ENCODE results near the gene MTHFD1. TPM values are rescaled to one million over a fixed set of nuclear protein-coding genes. Genes with fewer than 3 reads are reported as not detected.
"Not testable (repeated sequence)": the region's sequence is repeated elsewhere in the genome, so short reads cannot be mapped to it uniquely, and the experiment has no call there.

Gene MTHFD1
- 74.7 TPM for polyA plus RNA-seq

DNA sequence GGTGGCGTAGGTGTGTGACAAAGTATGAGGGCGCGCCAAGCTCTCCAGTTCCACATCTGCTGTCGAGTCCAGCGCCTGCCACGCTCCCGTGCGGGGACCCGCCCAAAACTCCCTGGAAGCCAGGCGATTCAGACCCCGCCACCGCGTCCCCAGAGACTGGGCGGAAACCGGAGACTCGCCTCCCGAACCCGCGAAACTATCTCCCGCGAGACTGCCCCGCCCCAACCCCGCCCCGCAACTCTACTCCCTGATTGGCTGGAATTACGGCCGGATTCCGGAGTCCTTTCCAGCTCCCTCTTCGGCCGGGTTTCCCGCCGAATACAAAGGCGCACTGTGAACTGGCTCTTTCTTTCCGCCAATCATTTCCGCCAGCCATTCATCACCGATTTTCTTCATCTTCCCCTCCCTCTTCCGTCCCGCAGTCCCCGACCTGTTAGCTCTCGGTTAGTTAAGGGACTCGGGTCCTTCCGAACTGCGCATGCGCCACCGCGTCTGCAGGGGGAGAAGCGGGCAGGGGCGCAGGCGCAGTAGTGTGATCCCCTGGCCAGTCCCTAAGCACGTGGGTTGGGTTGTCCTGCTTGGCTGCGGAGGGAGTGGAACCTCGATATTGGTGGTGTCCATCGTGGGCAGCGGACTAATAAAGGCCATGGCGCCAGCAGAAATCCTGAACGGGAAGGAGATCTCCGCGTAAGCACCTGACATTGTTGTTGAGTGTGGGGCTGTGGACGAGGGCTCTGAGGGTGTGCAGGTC is at the start of gene MTHFD1:
Gene MTHFD1, plus strand, starts transcription at position 572 of the 751 bp plus-strand sequence. Its CDS starts 75 bp downstream, at position 647.
- H3K27ac Mint-ChIP-seq: peak within 1 kb of the TSS; percentile 86 to 97 (median 96)

GRCh38 chr14:64338616-64339316 is 49.4 kb upstream of the MTHFD1 start:
- H3K27ac Mint-ChIP-seq: peak overlapping the region; percentile 69 to 98 (median 98)
- H3K9me3 Mint-ChIP-seq: peaks cover 0 to 9% (median 4%) of the 10 kb centered on the region in 3 donors
- peaks cover 2% of the 10 kb centered on the region for H3K36me3 Mint-ChIP-seq
- H3K27me3 Mint-ChIP-seq: no peaks in the 10 kb centered on the region
- peak overlapping the region; percentile 82 to 99 (median 98) for H3K4me3 Mint-ChIP-seq
- H3K4me1 Mint-ChIP-seq: peaks cover 10 to 21% (median 13%) of the 10 kb centered on the region in 3 donors

More for the DNA sequence above, at the start of gene MTHFD1:
- Mint-ChIP-seq H3K4me1 (peaks cover 25 to 43% (median 39%) of the 10 kb centered on the region in 3 donors), H3K27me3 (no peaks in the 10 kb centered on the region), H3K9me3 (no peaks in the 10 kb centered on the region), H3K4me3 (peak within 1 kb of the TSS; percentile 88 to 100 (median 96)), H3K36me3 (no peaks in the 10 kb centered on the region)

DNA sequence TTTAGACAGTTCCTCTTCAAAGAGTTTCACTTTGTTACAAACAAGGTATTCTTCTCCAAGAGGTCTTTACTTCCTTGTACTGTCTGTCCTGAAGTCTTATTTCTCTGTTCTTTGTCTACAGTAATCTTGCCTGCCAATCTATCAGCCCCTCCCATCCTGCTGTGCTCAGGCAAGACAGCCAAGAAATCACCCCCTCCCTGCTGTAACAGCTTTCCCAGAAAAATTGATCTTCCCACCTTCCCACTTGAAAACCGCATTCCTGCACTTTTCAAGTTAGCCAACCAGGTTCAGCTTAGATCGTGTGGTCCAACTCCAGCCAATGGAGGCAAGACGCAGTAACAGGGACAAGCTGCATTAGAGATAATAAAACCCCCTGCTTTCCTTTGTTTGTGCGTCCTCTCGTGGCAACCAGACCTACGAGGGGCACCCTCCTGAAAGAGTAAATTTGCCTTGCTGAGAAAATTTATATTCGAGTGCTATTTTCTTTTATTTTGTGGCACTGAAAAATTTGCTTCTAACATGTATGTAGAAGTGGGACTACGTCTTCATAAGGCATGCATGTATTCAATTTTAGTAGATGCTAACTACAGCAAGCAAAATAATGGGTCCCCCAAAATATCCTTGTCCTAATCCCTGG is 47.5 kb upstream of the MTHFD1 start:
- Mint-ChIP-seq H3K36me3 (peaks cover 3% of the 10 kb centered on the region), H3K27ac (peak overlapping the region in 1 of 3 donors; percentile 6), H3K4me1 (peaks cover 9 to 21% (median 16%) of the 10 kb centered on the region in 3 donors), H3K27me3 (no peaks in the 10 kb centered on the region), H3K4me3 (peak overlapping the region in 2 of 4 donors; percentile 39 to 78), H3K9me3 (peaks cover 0 to 9% (median 4%) of the 10 kb centered on the region in 3 donors)

- H3K27ac Mint-ChIP-seq: no peak overlapping the region
- H3K36me3 Mint-ChIP-seq: peaks cover 3% of the 10 kb centered on the region
- no peak overlapping the region for H3K4me3 Mint-ChIP-seq
- H3K4me1 Mint-ChIP-seq: peaks cover 2 to 3% (median 2%) of the 10 kb centered on the region in 3 donors
- H3K27me3 Mint-ChIP-seq: no peaks in the 10 kb centered on the region
- no peaks in the 10 kb centered on the region for H3K9me3 Mint-ChIP-seq
These were observed 40.4 kb upstream of the MTHFD1 start for GRCh38 chr14:64347748-64348147.

DNA sequence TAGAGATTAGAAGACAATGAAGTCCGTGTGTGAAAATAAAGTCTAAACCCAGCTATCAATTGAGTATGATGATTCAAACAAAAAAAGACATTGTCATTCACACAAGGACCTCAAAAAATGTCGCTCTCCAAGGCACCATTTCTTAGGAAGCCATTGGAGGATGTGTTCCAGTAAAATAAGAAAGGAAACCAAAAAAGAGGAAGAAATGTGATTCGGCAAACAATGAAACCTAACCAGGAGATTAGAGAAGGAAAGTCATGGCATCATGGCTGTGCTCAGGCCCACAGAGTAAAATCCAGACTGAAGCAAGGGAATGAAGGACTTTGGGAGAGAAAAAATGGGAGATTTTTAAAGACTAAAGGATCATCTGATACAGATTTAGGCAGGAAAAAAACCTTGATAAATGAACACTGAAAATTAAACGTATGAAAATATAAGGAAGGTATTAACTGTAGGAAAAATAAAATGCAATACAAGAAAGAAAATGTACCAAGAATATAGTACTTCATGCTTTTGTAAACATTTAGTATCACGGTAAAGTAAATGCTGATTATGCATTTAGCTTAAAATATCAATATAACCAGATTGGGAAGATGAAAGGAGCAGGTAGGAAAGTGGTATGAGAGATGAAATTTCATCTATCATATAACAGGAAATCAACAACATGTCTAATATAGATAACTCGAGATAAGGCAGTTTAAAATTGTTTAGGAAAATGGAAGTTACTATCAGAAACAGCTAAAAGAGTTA is 38.2 kb upstream of the MTHFD1 start:
- Mint-ChIP-seq H3K27me3 (no peaks in the 10 kb centered on the region), H3K36me3 (peaks cover 4% of the 10 kb centered on the region), H3K4me1 (no peaks in the 10 kb centered on the region), H3K9me3 (no peaks in the 10 kb centered on the region), H3K27ac (no peak overlapping the region), H3K4me3 (no peak overlapping the region)

DNA sequence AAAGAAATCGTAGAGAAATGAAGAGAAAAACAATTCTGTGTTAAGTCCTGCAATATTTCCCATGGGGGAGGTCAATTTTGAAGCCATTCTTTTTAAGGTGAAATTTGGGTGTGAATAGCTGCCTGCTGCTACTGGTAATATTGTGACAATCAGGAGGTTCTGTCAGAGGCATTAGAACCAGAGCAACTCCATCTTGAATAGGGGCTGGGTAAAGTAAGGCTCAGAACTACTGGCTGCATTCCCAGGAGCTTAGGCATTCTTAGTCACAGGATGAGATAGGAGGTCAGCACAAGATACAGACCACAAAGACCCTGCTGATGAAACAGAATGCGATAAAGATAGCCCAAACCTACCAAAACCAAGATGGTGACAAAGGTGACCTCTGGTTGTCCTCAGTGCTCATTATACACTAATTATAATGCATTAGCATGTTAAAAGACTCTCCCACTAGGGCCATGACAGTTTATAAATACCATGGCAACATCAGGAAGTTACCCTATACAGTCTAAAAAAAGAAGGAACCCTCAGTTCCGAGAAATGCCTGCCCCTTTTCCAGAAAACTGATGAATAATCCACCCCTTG is 24.8 kb upstream of the MTHFD1 start:
- Mint-ChIP-seq H3K27me3 (no peaks in the 10 kb centered on the region), H3K4me3 (no peak overlapping the region), H3K27ac (peak overlapping the region in 1 of 3 donors; percentile 5), H3K9me3 (no peaks in the 10 kb centered on the region), H3K36me3 (peaks cover 4% of the 10 kb centered on the region), H3K4me1 (peaks cover 0 to 1% (median 0%) of the 10 kb centered on the region in 3 donors)

GRCh38 chr14:64364907-64365306 is 23.2 kb upstream of the MTHFD1 start:
- Mint-ChIP-seq H3K9me3 (no peaks in the 10 kb centered on the region), H3K36me3 (peaks cover 2% of the 10 kb centered on the region), H3K27me3 (no peaks in the 10 kb centered on the region), H3K27ac (no peak overlapping the region), H3K4me3 (no peak overlapping the region), H3K4me1 (peaks cover 0 to 1% (median 0%) of the 10 kb centered on the region in 3 donors)

DNA sequence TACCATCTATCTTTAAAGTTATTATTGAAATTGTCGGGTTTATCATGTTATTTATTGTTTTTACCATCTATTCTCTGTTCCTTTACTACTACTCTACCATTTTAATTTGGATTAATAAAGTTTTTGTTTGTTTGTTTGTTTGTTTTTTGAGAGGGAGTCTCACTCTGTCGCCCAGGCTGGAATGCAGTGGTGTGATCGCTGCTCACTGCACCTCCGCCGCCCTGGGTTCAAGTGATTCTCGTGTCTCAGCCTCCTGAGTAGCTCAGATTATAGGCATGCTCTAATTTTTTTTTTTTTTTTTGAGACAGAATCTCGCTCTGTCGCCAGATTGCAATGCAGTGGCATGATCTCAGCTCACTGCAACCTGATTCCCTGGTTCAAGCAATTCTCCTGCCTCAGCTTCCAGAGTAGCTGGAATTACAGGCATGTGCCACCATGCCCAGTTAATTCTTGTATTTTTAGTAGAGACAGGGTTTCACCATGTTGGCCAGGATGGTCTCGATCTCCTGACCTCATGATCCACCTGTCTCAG is 22.7 kb upstream of the MTHFD1 start:
- not testable (repeated sequence) for H3K27me3 Mint-ChIP-seq, H3K4me3 Mint-ChIP-seq, H3K27ac Mint-ChIP-seq, H3K36me3 Mint-ChIP-seq, H3K9me3 Mint-ChIP-seq, H3K4me1 Mint-ChIP-seq

GRCh38 chr14:64369201-64369600 is 19.0 kb upstream of the MTHFD1 start:
- H3K27me3 Mint-ChIP-seq: no peaks in the 10 kb centered on the region
- peaks cover 4% of the 10 kb centered on the region for H3K36me3 Mint-ChIP-seq
- H3K27ac Mint-ChIP-seq: no peak overlapping the region
- no peaks in the 10 kb centered on the region for H3K9me3 Mint-ChIP-seq
- H3K4me3 Mint-ChIP-seq: no peak overlapping the region
- H3K4me1 Mint-ChIP-seq: peaks cover 0 to 6% (median 0%) of the 10 kb centered on the region in 3 donors

DNA sequence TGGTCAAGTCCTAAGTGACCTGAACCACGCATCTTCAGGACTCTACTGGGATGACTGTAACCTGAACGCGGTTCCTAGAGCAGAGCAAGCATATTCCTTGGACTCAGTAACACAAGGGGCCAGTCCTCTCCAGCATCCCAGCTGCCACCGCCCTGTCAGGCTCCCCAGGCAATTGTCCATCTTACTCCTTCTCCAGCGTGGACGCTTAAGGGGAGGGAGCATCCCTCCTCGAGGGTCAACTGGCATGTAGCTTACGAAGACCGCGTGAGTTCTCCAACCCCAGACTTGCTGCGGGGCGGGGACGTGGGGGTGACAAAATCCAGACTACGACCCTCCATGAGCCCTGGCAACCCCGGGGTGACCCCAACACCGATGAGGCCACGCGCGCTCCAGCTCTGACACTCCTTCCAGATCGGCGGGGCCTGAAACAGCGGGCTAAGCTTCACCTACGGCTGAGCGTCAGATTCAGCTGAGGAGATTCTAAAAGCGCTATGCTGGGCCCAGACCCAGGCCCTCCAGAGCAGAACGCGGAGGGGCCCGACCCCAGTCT is 846 bp upstream of the MTHFD1 start:
- Mint-ChIP-seq H3K4me1 (peaks cover 23 to 38% (median 33%) of the 10 kb centered on the region in 3 donors), H3K4me3 (peak overlapping the region; percentile 88 to 100 (median 96)), H3K27ac (peak overlapping the region; percentile 86 to 97 (median 96)), H3K27me3 (no peaks in the 10 kb centered on the region), H3K9me3 (no peaks in the 10 kb centered on the region), H3K36me3 (peaks cover 2% of the 10 kb centered on the region)

DNA sequence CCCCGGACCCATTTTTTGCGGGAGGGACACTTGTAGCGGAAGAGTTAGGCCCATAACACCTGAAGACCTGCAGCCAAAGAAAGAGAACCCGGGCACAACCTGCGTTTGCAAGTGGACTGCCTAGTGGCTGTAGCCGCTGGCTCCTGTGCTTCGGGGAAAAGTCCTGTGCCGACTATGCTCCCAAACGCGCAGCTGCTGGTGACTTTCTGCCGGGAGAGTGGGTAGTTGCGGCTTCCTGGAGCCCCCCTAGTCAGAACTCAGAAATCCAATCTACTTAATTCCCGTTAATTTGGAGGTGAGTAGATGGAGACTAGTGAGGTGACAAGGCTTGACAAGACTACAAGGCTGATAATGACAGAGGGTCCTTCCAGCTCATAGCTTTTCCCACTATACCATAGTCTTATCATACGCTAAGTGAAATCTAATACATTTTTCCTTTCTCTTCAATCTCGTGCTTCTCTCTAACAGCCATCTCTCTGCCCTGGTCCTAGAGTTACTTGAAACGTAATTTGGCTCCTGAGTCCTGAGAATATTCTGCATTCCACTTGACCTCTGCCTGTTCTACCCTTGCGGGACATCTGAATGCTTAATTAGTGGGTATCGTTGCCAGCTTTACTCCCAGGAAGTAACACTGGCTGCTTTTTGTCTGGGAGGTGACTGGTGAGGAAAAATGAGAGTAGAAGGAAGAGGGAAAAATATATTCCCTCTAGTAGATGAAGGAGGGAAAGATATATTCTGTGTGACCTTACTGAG is 556 bp downstream of the MTHFD1 start:
- H3K4me1 Mint-ChIP-seq: peaks cover 28 to 48% (median 43%) of the 10 kb centered on the region in 3 donors
- no peaks in the 10 kb centered on the region for H3K27me3 Mint-ChIP-seq
- peak overlapping the region; percentile 88 to 100 (median 96) for H3K4me3 Mint-ChIP-seq
- peak overlapping the region; percentile 86 to 97 (median 96) for H3K27ac Mint-ChIP-seq
- no peaks in the 10 kb centered on the region for H3K9me3 Mint-ChIP-seq
- peaks cover 5% of the 10 kb centered on the region for H3K36me3 Mint-ChIP-seq

DNA sequence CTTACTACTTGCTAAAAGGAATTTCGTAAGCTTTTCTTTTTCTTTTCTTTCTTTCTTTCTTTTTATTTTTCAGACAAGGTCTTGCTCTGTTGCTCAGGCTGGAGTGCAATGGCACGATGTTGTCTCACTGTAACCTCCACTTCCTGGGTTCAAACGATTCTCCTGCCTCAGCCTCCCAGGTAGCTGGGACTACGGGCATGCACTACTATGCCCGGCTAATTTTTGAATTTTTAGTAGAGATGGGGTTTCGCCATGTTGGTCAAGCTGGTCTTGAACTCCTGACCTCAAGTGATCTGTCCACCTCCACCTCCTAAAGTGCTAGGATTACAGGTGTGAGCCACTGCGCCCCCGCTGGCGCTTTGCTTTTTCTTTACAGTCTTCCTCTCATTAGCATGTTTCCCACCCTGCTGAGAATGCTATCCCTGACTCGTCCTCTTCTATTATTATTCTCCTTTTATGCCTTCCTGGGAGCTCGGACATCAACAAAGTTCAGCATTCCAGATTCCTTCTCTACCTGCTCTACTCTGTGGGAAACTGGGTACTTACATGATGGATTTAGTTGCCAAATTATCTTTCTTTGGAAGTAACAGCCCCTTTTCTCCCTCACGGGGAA is 3.1 kb downstream of the MTHFD1 start:
- Mint-ChIP-seq H3K9me3 (no peaks in the 10 kb centered on the region), H3K27me3 (no peaks in the 10 kb centered on the region), H3K4me1 (peaks cover 41 to 60% (median 54%) of the 10 kb centered on the region in 3 donors), H3K4me3 (peak overlapping the region in 2 of 4 donors; percentile 58 to 94), H3K36me3 (peaks cover 6% of the 10 kb centered on the region), H3K27ac (peak overlapping the region in 2 of 3 donors; percentile 4 to 77)

- Mint-ChIP-seq H3K4me3 (peak overlapping the region in 3 of 4 donors; percentile 8 to 94 (median 29)), H3K36me3 (peaks cover 6% of the 10 kb centered on the region), H3K4me1 (peaks cover 40 to 60% (median 52%) of the 10 kb centered on the region in 3 donors), H3K27me3 (no peaks in the 10 kb centered on the region), H3K9me3 (no peaks in the 10 kb centered on the region), H3K27ac (peak overlapping the region in 2 of 3 donors; percentile 53 to 77)
These were observed 3.8 kb downstream of the MTHFD1 start for GRCh38 chr14:64391986-64392385.

Data from IgD-negative memory B cell (primary cell).